ES-I3 (cell line): Measurements from ENCODE around the gene RSRC1.
"Not testable (repeated sequence)": the region's sequence is repeated elsewhere in the genome, so short reads cannot be mapped to it uniquely, and the experiment has no call there.

Source experiments
- H3K36me3 ChIP-seq: 2 replicates; pipeline ENCODE4 v1.6.1; 2013; ENCODE audit warnings: mild to moderate bottlenecking, low read length, control low read depth, moderate library complexity; ENCODE audit not compliant: insufficient read depth
- H3K4me1 ChIP-seq: 2 replicates; pipeline ENCODE4 v1.6.1; 2013; ENCODE audit warnings: mild to moderate bottlenecking, control low read depth, low read length; ENCODE audit not compliant: insufficient read depth
- H3K9ac ChIP-seq: 2 replicates; pipeline ENCODE4 v1.6.1; 2013; ENCODE audit warnings: low read depth, mild to moderate bottlenecking, low read length, moderate library complexity
- H3K9me3 ChIP-seq: 2 replicates; pipeline ENCODE4 v1.6.1; 2013; ENCODE audit warnings: mild to moderate bottlenecking, low read length, moderate library complexity; ENCODE audit not compliant: control insufficient read depth, insufficient read depth

The RSRC1 gene

GRCh38 chr3:158463556-158463955 lies 353.7 kb downstream of the RSRC1 start:
- H3K4me1 ChIP-seq: no peaks in the 10 kb centered on the region
- H3K36me3 ChIP-seq: no peaks in the 10 kb centered on the region
- no peaks in the 10 kb centered on the region for H3K9me3 ChIP-seq
- H3K9ac ChIP-seq: no peak overlapping the region

- H3K4me1 ChIP-seq: no peaks in the 10 kb centered on the region
- H3K9ac ChIP-seq: no peak overlapping the region
- no peaks in the 10 kb centered on the region for H3K36me3 ChIP-seq
- no peaks in the 10 kb centered on the region for H3K9me3 ChIP-seq
Observed at GRCh38 chr3:158465074-158465473, 355.2 kb downstream of the RSRC1 start.

GRCh38 chr3:158470944-158471638 lies 361.2 kb downstream of the RSRC1 start:
- Histone ChIP-seq H3K9me3 (no peaks in the 10 kb centered on the region), H3K4me1 (no peaks in the 10 kb centered on the region), H3K9ac (no peak overlapping the region), H3K36me3 (no peaks in the 10 kb centered on the region)

- Histone ChIP-seq H3K9me3 (no peaks in the 10 kb centered on the region), H3K9ac (no peak overlapping the region), H3K4me1 (no peaks in the 10 kb centered on the region), H3K36me3 (no peaks in the 10 kb centered on the region)
Observed at GRCh38 chr3:158471639-158472294, 361.9 kb downstream of the RSRC1 start.

- no peak overlapping the region for H3K9ac ChIP-seq
- H3K4me1 ChIP-seq: no peaks in the 10 kb centered on the region
- H3K36me3 ChIP-seq: no peaks in the 10 kb centered on the region
- H3K9me3 ChIP-seq: no peaks in the 10 kb centered on the region
Observed at GRCh38 chr3:158479051-158479450, 369.2 kb downstream of the RSRC1 start.

- no peak overlapping the region for H3K9ac ChIP-seq
- H3K9me3 ChIP-seq: no peaks in the 10 kb centered on the region
- H3K36me3 ChIP-seq: no peaks in the 10 kb centered on the region
- H3K4me1 ChIP-seq: no peaks in the 10 kb centered on the region
Observed at GRCh38 chr3:158483701-158484235, 373.9 kb downstream of the RSRC1 start.

- H3K9ac ChIP-seq: no peak overlapping the region
- no peaks in the 10 kb centered on the region for H3K4me1 ChIP-seq
- H3K36me3 ChIP-seq: no peaks in the 10 kb centered on the region
- H3K9me3 ChIP-seq: no peaks in the 10 kb centered on the region
Observed at GRCh38 chr3:158486200-158486599, 376.3 kb downstream of the RSRC1 start.

GRCh38 chr3:158488670-158489069 lies 378.8 kb downstream of the RSRC1 start:
- Histone ChIP-seq H3K4me1 (no peaks in the 10 kb centered on the region), H3K9ac (no peak overlapping the region), H3K36me3 (no peaks in the 10 kb centered on the region), H3K9me3 (no peaks in the 10 kb centered on the region)

GRCh38 chr3:158489181-158489580 lies 379.3 kb downstream of the RSRC1 start:
- H3K9me3 ChIP-seq: no peaks in the 10 kb centered on the region
- H3K36me3 ChIP-seq: no peaks in the 10 kb centered on the region
- no peaks in the 10 kb centered on the region for H3K4me1 ChIP-seq
- H3K9ac ChIP-seq: no peak overlapping the region

- Histone ChIP-seq H3K9ac (no peak overlapping the region), H3K9me3 (no peaks in the 10 kb centered on the region), H3K36me3 (no peaks in the 10 kb centered on the region), H3K4me1 (no peaks in the 10 kb centered on the region)
Observed at GRCh38 chr3:158491968-158492367, 382.1 kb downstream of the RSRC1 start.

GRCh38 chr3:158492685-158493084 lies 382.8 kb downstream of the RSRC1 start:
- no peaks in the 10 kb centered on the region for H3K36me3 ChIP-seq

GRCh38 chr3:158493931-158494330 lies 384.0 kb downstream of the RSRC1 start:
- H3K9ac ChIP-seq: no peak overlapping the region
- H3K4me1 ChIP-seq: no peaks in the 10 kb centered on the region
- H3K36me3 ChIP-seq: no peaks in the 10 kb centered on the region
- no peaks in the 10 kb centered on the region for H3K9me3 ChIP-seq

More at GRCh38 chr3:158492685-158493084, 382.8 kb downstream of the RSRC1 start:
- no peaks in the 10 kb centered on the region for H3K9me3 ChIP-seq
- no peaks in the 10 kb centered on the region for H3K4me1 ChIP-seq
- no peak overlapping the region for H3K9ac ChIP-seq

GRCh38 chr3:158494673-158495072 lies 384.8 kb downstream of the RSRC1 start:
- Histone ChIP-seq H3K4me1 (no peaks in the 10 kb centered on the region), H3K9ac (no peak overlapping the region), H3K36me3 (no peaks in the 10 kb centered on the region), H3K9me3 (no peaks in the 10 kb centered on the region)

- H3K9me3 ChIP-seq, H3K9ac ChIP-seq, H3K36me3 ChIP-seq, H3K4me1 ChIP-seq: not testable (repeated sequence)
Observed at GRCh38 chr3:158495398-158495902, 385.6 kb downstream of the RSRC1 start.

GRCh38 chr3:158505117-158505516 lies 395.2 kb downstream of the RSRC1 start:
- no peak overlapping the region for H3K9ac ChIP-seq
- no peaks in the 10 kb centered on the region for H3K4me1 ChIP-seq
- no peaks in the 10 kb centered on the region for H3K36me3 ChIP-seq
- H3K9me3 ChIP-seq: no peaks in the 10 kb centered on the region
